GM21515 (cell line): ENCODE results near the gene GJC2.
"Not testable (repeated sequence)": the region's sequence is repeated elsewhere in the genome, so short reads cannot be mapped to it uniquely, and the experiment has no call there.

Source experiments
- ATAC-seq: cut with Tn5 transposase; IDR thresholded peaks from one replicate; pipeline ENCODE4 v1.9.1; 2021; ENCODE audit not compliant: unreplicated experiment

Gene GJC2

GRCh38 chr1:228149406-228150119 lies at the start of gene GJC2:
GJC2 (plus strand) TSS chr1:228149930; CDS start chr1:228157759, 7,829 bp downstream.
- ATAC-seq = no peak

GRCh38 chr1:228100822-228101613 lies 48.7 kb upstream of the GJC2 start:
- no peak for ATAC-seq

GRCh38 chr1:228101614-228101993 lies 48.1 kb upstream of the GJC2 start:
- ATAC-seq = no peak

- ATAC-seq = no peak
Measured at GRCh38 chr1:228101994-228102790, 47.5 kb upstream of the GJC2 start.

GRCh38 chr1:228102791-228103620 lies 46.7 kb upstream of the GJC2 start, which contains the start of gene C1orf35:
C1orf35 (minus strand) TSS chr1:228103325; CDS start chr1:228103227, 98 bp downstream.
- ATAC-seq = peak; percentile 68

GRCh38 chr1:228104526-228105269 lies 45.0 kb upstream of the GJC2 start:
- ATAC-seq = no peak

GRCh38 chr1:228105270-228105995 lies 44.3 kb upstream of the GJC2 start:
- no peak for ATAC-seq

GRCh38 chr1:228105996-228106799 lies 43.5 kb upstream of the GJC2 start:
- ATAC-seq = no peak

GRCh38 chr1:228106800-228107054 lies 43.0 kb upstream of the GJC2 start:
- ATAC-seq = no peak

GRCh38 chr1:228107636-228108035 lies 42.1 kb upstream of the GJC2 start:
- ATAC-seq = no peak

GRCh38 chr1:228108055-228108690 lies 41.6 kb upstream of the GJC2 start:
- no peak for ATAC-seq

- no peak for ATAC-seq
Measured at GRCh38 chr1:228108742-228109072, 41.0 kb upstream of the GJC2 start.

- peak; percentile 90 for ATAC-seq
Measured at GRCh38 chr1:228109073-228109961, 40.4 kb upstream of the GJC2 start, which contains the start of gene MRPL55. MRPL55 (minus strand) TSS chr1:228109299; CDS start chr1:228108260, 1,039 bp downstream.

GRCh38 chr1:228109962-228110488 lies 39.7 kb upstream of the GJC2 start:
- peak; percentile 2 for ATAC-seq

GRCh38 chr1:228110556-228110955 lies 39.2 kb upstream of the GJC2 start:
- ATAC-seq = no peak

GRCh38 chr1:228111315-228111714 lies 38.4 kb upstream of the GJC2 start:
- ATAC-seq = not testable (repeated sequence)

GRCh38 chr1:228112167-228112566 lies 37.6 kb upstream of the GJC2 start:
- ATAC-seq = no peak
